HK-2 (cell line): ENCODE results near the gene RPL3.

Experiments
- DNase-seq: peaks from one replicate; pipeline ENCODE4 v3.0.0-alpha.2; 2018; ENCODE audit not compliant: unreplicated experiment

The RPL3 gene

GRCh38 chr22:39317084-39317774, 2.2 kb downstream of the RPL3 start:
- DNase-seq: peak; percentile 47

- DNase-seq: peak; percentile 84
These were observed 2.9 kb downstream of the RPL3 start for GRCh38 chr22:39316440-39317083.

GRCh38 chr22:39315389-39315788, 4.0 kb downstream of the RPL3 start:
- DNase-seq: no peak

- DNase-seq: peak; percentile 30
These were observed 5.0 kb downstream of the RPL3 start for GRCh38 chr22:39314251-39314971.

GRCh38 chr22:39313258-39314001, 6.0 kb downstream of the RPL3 start:
- DNase-seq: no peak

GRCh38 chr22:39312410-39312809, 7.0 kb downstream of the RPL3 start:
- DNase-seq: no peak

GRCh38 chr22:39311592-39312400, 7.6 kb downstream of the RPL3 start:
- DNase-seq: peak; percentile 57

GRCh38 chr22:39309881-39310714, 9.3 kb downstream of the RPL3 start:
- peak; percentile 76 for DNase-seq

GRCh38 chr22:39309364-39309861, 10.0 kb downstream of the RPL3 start:
- peak; percentile 66 for DNase-seq

- DNase-seq: peak; percentile 84
These were observed 10.6 kb downstream of the RPL3 start for GRCh38 chr22:39308614-39309363.

GRCh38 chr22:39306456-39307361, 12.7 kb downstream of the RPL3 start:
- no peak for DNase-seq

GRCh38 chr22:39303892-39304671, 15.3 kb downstream of the RPL3 start:
- no peak for DNase-seq

- no peak for DNase-seq
These were observed 16.1 kb downstream of the RPL3 start for GRCh38 chr22:39303358-39303757.

- DNase-seq: no peak
These were observed 16.9 kb downstream of the RPL3 start for GRCh38 chr22:39302431-39302960.

- no peak for DNase-seq
These were observed 17.5 kb downstream of the RPL3 start for GRCh38 chr22:39301926-39302325.

GRCh38 chr22:39301108-39301507, 18.3 kb downstream of the RPL3 start:
- DNase-seq: no peak

GRCh38 chr22:39300186-39300830, 19.1 kb downstream of the RPL3 start:
- no peak for DNase-seq
